GM12801 (cell line): ENCODE measurements around the gene TBCEL.

ENCODE experiments used
- TF ChIP-seq, protein P1 (sequence below): IDR thresholded peaks from one replicate; pipeline ENCODE4 v1.5.1; 2011; ENCODE audit warnings: control low read depth; ENCODE audit not compliant: insufficient read length; ENCODE audit errors: extremely low read depth

TBCEL gene

DNA sequence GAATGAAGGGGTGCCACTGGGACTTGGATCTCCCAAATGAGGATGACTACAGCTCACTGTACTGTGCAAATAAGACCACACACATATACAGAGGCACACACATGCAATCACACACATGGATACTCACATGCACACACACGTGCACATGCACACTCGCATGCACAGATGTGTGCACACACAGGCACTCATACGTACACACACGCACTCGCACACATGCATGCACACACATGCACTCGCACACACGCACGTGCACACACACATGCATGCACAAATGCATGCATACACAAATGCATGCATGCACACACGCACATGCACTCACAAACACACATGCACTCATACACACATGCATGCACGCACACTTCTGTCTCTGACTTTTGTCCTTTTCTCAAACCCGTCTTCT, 113.1 kb downstream of the TBCEL start:
- TF ChIP-seq, protein P1, sequence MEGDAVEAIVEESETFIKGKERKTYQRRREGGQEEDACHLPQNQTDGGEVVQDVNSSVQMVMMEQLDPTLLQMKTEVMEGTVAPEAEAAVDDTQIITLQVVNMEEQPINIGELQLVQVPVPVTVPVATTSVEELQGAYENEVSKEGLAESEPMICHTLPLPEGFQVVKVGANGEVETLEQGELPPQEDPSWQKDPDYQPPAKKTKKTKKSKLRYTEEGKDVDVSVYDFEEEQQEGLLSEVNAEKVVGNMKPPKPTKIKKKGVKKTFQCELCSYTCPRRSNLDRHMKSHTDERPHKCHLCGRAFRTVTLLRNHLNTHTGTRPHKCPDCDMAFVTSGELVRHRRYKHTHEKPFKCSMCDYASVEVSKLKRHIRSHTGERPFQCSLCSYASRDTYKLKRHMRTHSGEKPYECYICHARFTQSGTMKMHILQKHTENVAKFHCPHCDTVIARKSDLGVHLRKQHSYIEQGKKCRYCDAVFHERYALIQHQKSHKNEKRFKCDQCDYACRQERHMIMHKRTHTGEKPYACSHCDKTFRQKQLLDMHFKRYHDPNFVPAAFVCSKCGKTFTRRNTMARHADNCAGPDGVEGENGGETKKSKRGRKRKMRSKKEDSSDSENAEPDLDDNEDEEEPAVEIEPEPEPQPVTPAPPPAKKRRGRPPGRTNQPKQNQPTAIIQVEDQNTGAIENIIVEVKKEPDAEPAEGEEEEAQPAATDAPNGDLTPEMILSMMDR = no peak

DNA sequence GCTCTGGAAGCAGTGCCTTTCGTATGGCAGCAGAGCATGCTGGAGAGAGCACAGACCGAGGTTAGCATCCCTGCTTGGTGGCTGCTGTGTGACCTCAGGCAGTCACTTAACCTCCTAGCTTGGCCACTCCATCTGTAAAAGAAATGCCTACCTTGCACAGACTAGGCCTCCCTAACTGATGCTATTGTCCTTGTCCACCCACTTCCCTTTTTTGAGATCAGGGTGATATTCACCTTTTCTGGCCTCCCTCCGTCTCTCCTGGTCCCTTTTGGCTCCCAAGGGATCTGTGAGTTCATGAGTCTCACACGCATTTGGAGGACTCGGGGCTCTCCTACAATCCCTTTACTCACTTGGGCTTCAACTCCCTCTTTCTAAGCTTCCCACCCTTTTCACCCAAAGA, 114.4 kb downstream of the TBCEL start:
- TF ChIP-seq, protein P1 = no peak

DNA sequence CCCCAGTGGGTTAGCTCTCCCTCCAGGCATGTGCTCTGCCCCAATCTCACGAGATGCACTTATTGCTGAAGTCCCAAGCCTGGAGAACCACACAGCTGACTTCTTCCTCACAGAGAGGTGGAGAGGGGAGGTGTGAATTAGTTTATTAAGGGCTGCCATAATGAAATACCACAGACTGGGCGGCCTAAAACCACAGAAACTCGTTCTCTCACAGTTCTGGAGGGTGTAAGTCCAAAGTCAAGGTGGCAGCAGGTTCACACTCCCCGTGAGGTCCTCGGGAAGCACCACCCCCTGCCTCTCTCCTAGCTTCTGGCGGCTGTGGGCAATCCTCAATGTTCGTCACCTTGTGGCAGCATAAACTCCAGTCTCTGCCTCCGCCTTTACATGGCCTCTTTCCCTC, 116.5 kb downstream of the TBCEL start:
- TF ChIP-seq, protein P1 = no peak
